Measurements from ENCODE around the gene APOBEC3G.

GRCh38 chr22:39132871-39133524 lies 55.9 kb downstream of the APOBEC3G start:
- TF ChIP-seq EZH2 (IDR thresholded peaks at IDR 0.05; ENCODE audit: borderline replicate concordance) = no peak
- no peak for TF ChIP-seq CTCF (IDR thresholded peaks at IDR 0.05; ENCODE audit: poor library complexity)
